Endothelial cell (in vitro differentiated cells): Measurements from ENCODE around the gene CIC. TPM values are rescaled to one million over a fixed set of nuclear protein-coding genes. Genes with fewer than 3 reads are reported as not detected.

Source experiments
- DNase-seq: peaks from one replicate; pipeline ENCODE4 v3.0.0; 2021; ENCODE audit warnings: low spot score
- H3K27ac Mint-ChIP-seq: one replicate; pipeline ENCODE4 v1.8.0; 2021; ENCODE audit warnings: mixed read lengths, inconsistent platforms; ENCODE audit not compliant: unreplicated experiment
- H3K27me3 Mint-ChIP-seq: one replicate; pipeline ENCODE4 v1.8.0; 2021; ENCODE audit warnings: mild to moderate bottlenecking, moderate library complexity, mixed read lengths, inconsistent platforms; ENCODE audit not compliant: unreplicated experiment
- H3K36me3 Mint-ChIP-seq: one replicate; pipeline ENCODE4 v1.8.0; 2021; ENCODE audit warnings: mild to moderate bottlenecking, low read depth, mixed read lengths, inconsistent platforms; ENCODE audit not compliant: unreplicated experiment
- H3K4me1 Mint-ChIP-seq: one replicate; pipeline ENCODE4 v1.8.0; 2021; ENCODE audit warnings: mild to moderate bottlenecking, mixed read lengths, inconsistent platforms; ENCODE audit not compliant: unreplicated experiment
- H3K4me3 Mint-ChIP-seq: one replicate; pipeline ENCODE4 v1.8.0; 2021; ENCODE audit warnings: mild to moderate bottlenecking, mixed read lengths, inconsistent platforms; ENCODE audit not compliant: unreplicated experiment
- H3K9me3 Mint-ChIP-seq: one replicate; pipeline ENCODE4 v1.8.0; 2021; ENCODE audit warnings: mixed read lengths, inconsistent platforms; ENCODE audit not compliant: unreplicated experiment
- CTCF ChIP-seq: fragments of 200-600 bp; sonication (generic); IDR thresholded peaks from one replicate; pipeline ENCODE4 v1.5.0; 2021; ENCODE audit warnings: antibody characterized with exemption; ENCODE audit not compliant: unreplicated experiment
- total RNA-seq: library from RNA; stranded (reverse); fragmentation: NEBNext Ultra II Directional; extraction: Animal tissue kit (Norgen Biotek cat#: 25700); gene quantifications from one replicate; pipeline ENCODE4 v1.2.1, GENCODE V29; 2021; ENCODE audit not compliant: unreplicated experiment

CIC gene
- total RNA-seq, 1 donor from 2014 or later: 85.7 TPM

DNA sequence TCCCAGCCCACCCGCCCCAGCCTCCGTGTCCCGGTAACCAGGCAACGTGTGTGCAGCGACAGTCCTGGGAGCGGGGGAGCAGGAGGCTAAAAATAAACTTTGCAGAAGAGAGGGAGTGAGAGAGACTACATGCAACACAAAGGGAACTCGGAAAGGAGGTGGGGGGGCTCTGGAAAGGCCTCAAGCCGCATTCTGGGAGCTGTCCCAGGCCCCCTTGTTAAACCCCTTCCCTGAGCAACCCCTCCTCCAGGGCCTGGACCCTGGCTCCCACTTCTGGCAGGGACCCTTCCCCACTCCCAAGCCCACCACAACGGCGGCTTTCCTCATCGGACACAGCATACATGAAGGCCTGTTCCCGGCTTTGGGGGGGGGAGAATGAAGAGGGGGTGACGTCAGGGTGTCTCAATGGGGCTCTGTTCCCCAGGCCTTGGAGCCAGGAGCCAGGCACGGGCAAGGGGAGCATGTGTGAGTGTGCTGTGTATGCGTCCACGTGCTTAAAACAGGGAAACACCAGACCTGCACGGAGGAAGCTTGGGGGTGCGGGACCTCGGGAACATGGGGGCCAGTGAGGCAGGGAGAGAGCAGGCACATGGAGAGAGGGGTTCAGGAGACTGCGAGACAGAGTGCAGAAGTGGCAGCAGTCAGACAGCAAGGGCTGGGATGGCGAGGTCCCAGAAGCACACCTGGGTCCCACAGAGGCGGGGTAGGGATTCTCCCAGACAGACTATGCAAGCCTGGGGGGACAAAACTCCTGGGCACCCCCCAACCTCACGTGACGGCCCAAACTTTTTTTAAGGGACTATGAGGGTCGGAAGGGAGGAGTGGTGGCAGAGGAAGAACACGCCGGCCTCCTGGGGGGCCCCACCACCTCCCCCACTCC, 16.4 kb upstream of the CIC start:
- TF ChIP-seq CTCF: no peak

GRCh38 chr19:42253245-42254088, 15.6 kb upstream of the CIC start:
- DNase-seq: peak; percentile 79
- Mint-ChIP-seq H3K4me1 (peaks cover 29% of the 10 kb centered on the region), H3K27ac (peak overlapping the region; percentile 97), H3K27me3 (peaks cover 19% of the 10 kb centered on the region), H3K9me3 (no peaks in the 10 kb centered on the region), H3K4me3 (peak overlapping the region; percentile 98), H3K36me3 (peaks cover 4% of the 10 kb centered on the region)
- no peak for TF ChIP-seq CTCF

More for the DNA sequence above, 16.4 kb upstream of the CIC start:
- DNase-seq: no peak
- H3K27me3 Mint-ChIP-seq: peaks cover 19% of the 10 kb centered on the region
- H3K4me1 Mint-ChIP-seq: peaks cover 29% of the 10 kb centered on the region
- H3K9me3 Mint-ChIP-seq: no peaks in the 10 kb centered on the region
- peak overlapping the region; percentile 97 for H3K27ac Mint-ChIP-seq
- peaks cover 4% of the 10 kb centered on the region for H3K36me3 Mint-ChIP-seq
- peak overlapping the region; percentile 98 for H3K4me3 Mint-ChIP-seq

DNA sequence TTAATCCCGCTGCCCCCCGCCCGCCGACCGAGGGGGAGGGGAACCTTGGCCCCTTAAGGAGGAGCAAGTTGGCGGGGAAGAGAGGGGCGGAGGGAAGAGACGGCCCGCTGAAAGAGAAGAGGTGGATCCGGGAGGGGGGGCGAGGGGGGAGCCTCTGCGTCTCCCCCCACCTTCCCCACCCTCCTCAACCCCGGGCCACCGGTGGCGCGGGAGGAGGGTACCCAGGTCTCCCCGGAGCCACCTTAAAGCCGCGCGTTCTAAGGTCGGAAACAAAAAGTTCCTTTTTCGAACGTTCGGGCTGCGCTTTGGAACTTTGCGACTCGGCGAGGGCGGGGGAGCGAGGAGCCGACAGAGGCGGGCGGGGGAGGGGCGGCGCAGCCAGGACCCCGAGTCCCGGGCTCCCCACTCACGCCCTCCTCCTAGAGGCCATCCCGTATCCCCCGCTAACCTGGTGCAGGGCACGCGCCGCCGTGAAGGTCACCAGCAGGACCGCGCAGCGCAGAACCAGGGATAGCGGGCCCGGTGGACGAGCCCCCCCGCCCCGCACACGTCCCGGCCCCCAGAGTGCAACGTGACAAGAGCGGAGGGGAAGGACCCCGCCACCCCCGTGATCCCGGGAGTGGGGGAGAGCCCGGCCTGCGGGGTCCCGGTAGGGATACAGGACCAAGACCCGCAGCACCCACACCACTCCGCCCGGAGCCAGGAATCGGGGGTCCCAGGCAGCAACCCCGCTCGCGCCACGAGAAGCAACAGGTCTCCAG, 14.8 kb upstream of the CIC start:
- no peak overlapping the region for H3K27ac Mint-ChIP-seq
- peaks cover 29% of the 10 kb centered on the region for H3K4me1 Mint-ChIP-seq
- TF ChIP-seq CTCF: no peak
- DNase-seq: peak; percentile 76
- H3K4me3 Mint-ChIP-seq: peak overlapping the region; percentile 85
- no peaks in the 10 kb centered on the region for H3K9me3 Mint-ChIP-seq
- peaks cover 19% of the 10 kb centered on the region for H3K27me3 Mint-ChIP-seq
- H3K36me3 Mint-ChIP-seq: peaks cover 4% of the 10 kb centered on the region

GRCh38 chr19:42254850-42255765, 13.9 kb upstream of the CIC start, which contains the start of gene ERF:
Gene ERF (minus strand): TSS chr19:42255128. CDS start chr19:42254999, 129 bp downstream.
- Mint-ChIP-seq H3K27me3 (peaks cover 18% of the 10 kb centered on the region), H3K4me3 (peak within 1 kb of the TSS; percentile 85), H3K36me3 (peaks cover 4% of the 10 kb centered on the region), H3K27ac (peak within 1 kb of the TSS; percentile 84), H3K4me1 (peaks cover 25% of the 10 kb centered on the region), H3K9me3 (no peaks in the 10 kb centered on the region)
- DNase-seq: peak; percentile 95
- no peak for TF ChIP-seq CTCF
